Renal cortical epithelial cell (primary cell): ENCODE data around the gene RGS1. TPM values are rescaled to one million over a fixed set of nuclear protein-coding genes. Genes with fewer than 3 reads are reported as not detected.
A peak's percentile ranks its signal among the peaks of the same experiment; 100 is the strongest.

Source experiments
- DNase-seq: peaks from one replicate; pipeline ENCODE4 v3.0.0-alpha.2; 2011; ENCODE audit warnings: low read depth
- total RNA-seq: library from RNA; depleted of rRNA; stranded (reverse); fragments of >200 nt; gene quantifications from 2 replicates; pipeline ENCODE4 v1.2.3, GENCODE V29; 2014

RGS1 gene
- total RNA-seq, 1 donor from 2014 or later = not detected

- DNase-seq = no peak
These were observed 21.8 kb upstream of the RGS1 start for GRCh38 chr1:192553741-192554140.

GRCh38 chr1:192554904-192555303 is 20.7 kb upstream of the RGS1 start:
- DNase-seq = no peak

- DNase-seq = no peak
These were observed 20.2 kb upstream of the RGS1 start for GRCh38 chr1:192555399-192555798.

- no peak for DNase-seq
These were observed 17.6 kb upstream of the RGS1 start for GRCh38 chr1:192557841-192558595.

GRCh38 chr1:192559115-192560006 is 16.2 kb upstream of the RGS1 start:
- peak; percentile 86 for DNase-seq

- DNase-seq = no peak
These were observed 14.3 kb upstream of the RGS1 start for GRCh38 chr1:192561301-192561700.

- DNase-seq = no peak
These were observed 12.4 kb upstream of the RGS1 start for GRCh38 chr1:192563129-192563528.

- no peak for DNase-seq
These were observed 11.5 kb upstream of the RGS1 start for GRCh38 chr1:192564099-192564498.

- peak; percentile 51 for DNase-seq
These were observed 9.6 kb upstream of the RGS1 start for GRCh38 chr1:192565946-192566345.

- no peak for DNase-seq
These were observed 8.9 kb upstream of the RGS1 start for GRCh38 chr1:192566657-192567056.

GRCh38 chr1:192568063-192568462 is 7.5 kb upstream of the RGS1 start:
- no peak for DNase-seq

- no peak for DNase-seq
These were observed 3.9 kb upstream of the RGS1 start for GRCh38 chr1:192571668-192572067.

- peak; percentile 31 for DNase-seq
These were observed 2.1 kb upstream of the RGS1 start for GRCh38 chr1:192573499-192573898.

- no peak for DNase-seq
These were observed 1.5 kb upstream of the RGS1 start for GRCh38 chr1:192574073-192574472.

GRCh38 chr1:192576190-192577144 is 894 bp downstream of the RGS1 start:
- no peak for DNase-seq

- no peak for DNase-seq
These were observed 1.9 kb downstream of the RGS1 start for GRCh38 chr1:192577145-192578140.

GRCh38 chr1:192578144-192578909 is 2.8 kb downstream of the RGS1 start:
- no peak for DNase-seq

- peak; percentile 30 for DNase-seq
These were observed 3.6 kb downstream of the RGS1 start for GRCh38 chr1:192579010-192579738.

- peak; percentile 73 for DNase-seq
These were observed 4.9 kb downstream of the RGS1 start for GRCh38 chr1:192580351-192580962.
